GM08714 (cell line): ENCODE measurements around the gene MIPEP.
"Not testable (repeated sequence)": the region's sequence is repeated elsewhere in the genome, so short reads cannot be mapped to it uniquely, and the experiment has no call there.

Source experiments
- H3K4me3 ChIP-seq: fragments of 200-500 bp; sonication (Bioruptor generic); 2 replicates; pipeline ENCODE4 v1.5.1; 2014; ENCODE audit warnings: mild to moderate bottlenecking, low read length, inconsistent platforms
- ZNF274 ChIP-seq: IDR thresholded peaks from 2 replicates; pipeline ENCODE4 v1.6.1; 2012; ENCODE audit warnings: mild to moderate bottlenecking, low read depth, low read length

Gene MIPEP

GRCh38 chr13:23770973-23771372, 118.2 kb downstream of the MIPEP start:
- TF ChIP-seq ZNF274, result no peak
- no peak overlapping the region for H3K4me3 ChIP-seq

DNA sequence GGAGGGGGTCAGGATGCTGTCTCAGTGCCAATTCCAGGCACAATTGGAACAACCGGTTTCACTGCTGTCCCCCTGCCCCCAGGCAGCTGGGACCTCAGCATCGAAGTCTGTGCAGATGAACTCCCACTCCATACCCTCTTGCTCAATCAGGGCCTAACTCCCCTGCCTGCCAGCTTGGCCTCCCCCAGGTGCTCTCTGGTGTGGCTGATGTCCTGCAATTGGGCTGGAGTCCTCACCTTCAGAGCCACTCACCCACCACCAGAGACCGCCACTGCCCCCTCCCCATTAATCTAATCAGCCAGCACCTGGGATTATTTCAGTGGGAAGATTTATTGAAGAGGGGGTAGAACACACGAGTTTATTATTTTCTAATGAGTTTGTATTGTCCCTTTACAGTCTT, 118.8 kb downstream of the MIPEP start:
- H3K4me3 ChIP-seq, result no peak overlapping the region
- no peak for TF ChIP-seq ZNF274

GRCh38 chr13:23769401-23769800, 119.8 kb downstream of the MIPEP start:
- TF ChIP-seq ZNF274, result no peak
- H3K4me3 ChIP-seq, result no peak overlapping the region

GRCh38 chr13:23767838-23768237, 121.4 kb downstream of the MIPEP start:
- H3K4me3 ChIP-seq, result no peak overlapping the region
- TF ChIP-seq ZNF274, result no peak

DNA sequence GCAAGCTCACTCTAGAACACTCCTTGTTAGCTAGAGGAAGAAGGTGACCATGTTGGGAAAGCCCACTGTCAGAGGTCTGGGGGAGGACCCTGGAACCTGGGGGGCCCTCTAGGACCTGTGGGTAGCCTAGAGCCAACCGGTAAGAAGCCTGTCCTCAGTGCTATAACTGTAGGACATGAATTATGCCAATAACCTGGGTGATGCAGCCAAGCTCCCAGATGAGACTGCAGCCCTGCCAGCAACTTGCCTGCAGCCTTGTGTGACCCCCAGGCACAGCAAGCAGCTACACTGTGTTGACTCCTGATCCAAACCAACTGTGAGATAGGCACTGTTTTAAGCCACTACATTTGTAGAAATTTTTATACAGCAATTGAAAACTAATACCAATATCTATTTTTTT, 122.3 kb downstream of the MIPEP start:
- TF ChIP-seq ZNF274, result no peak
- no peak overlapping the region for H3K4me3 ChIP-seq

DNA sequence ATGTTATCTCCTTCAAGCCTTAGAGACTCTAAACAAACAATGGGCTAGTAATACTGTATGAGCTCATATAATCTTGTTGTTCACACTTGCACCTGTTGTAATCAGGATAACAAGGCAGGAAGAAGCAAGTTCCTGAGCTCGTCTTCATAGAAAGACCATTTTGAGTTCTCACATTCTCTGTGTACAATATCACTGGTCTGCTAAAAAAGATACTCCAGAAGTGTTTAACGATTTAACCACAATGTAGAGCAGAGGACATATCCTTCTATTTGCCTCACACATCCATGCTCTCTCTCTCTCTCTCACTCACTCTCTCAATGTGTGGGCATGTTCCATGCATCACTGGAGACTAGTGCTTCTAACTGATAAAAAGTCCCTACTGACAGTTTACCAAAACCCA, 122.9 kb downstream of the MIPEP start:
- H3K4me3 ChIP-seq, result no peak overlapping the region
- no peak for TF ChIP-seq ZNF274

GRCh38 chr13:23765531-23765930, 123.7 kb downstream of the MIPEP start:
- no peak for TF ChIP-seq ZNF274
- no peak overlapping the region for H3K4me3 ChIP-seq

DNA sequence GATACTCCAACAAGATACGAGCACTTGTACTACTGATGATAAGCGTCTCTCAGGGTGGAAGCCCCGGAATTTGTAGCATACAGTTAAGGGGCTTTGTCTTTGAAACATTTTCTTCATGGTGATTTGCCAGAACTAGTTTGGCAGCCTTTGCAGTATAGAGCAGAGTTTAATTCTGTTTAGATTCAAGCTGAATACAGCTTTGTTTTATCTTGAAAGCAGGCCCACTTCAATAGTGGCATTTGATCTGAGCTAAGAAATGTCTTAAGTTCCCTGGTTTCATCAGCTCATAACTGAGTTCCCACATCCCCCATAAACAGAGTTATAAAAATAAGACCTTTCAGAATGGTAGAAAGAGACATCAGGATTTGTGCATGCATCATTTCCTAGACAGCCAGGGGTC, 125.9 kb downstream of the MIPEP start:
- no peak overlapping the region for H3K4me3 ChIP-seq
- no peak for TF ChIP-seq ZNF274

DNA sequence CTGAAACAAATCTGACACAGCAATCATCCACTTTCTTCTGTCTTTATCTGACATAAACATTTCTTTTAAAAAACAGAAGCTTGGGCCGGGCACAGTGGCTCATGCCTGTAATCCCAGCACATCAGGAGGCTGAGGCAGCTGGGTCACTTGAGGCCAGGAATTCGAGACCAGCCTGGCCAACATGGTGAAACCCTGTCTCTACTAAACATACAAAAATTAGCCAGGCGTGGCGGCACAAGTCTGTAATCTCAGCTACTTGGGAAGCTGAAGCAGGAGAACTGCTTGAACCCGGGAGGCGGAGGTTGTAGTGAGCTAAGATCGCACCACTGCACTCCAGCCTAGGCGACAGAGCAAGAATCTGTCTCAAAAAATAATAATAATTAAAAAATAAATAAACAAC, 127.4 kb downstream of the MIPEP start:
- not testable (repeated sequence) for H3K4me3 ChIP-seq

GRCh38 chr13:23760000-23760399, 129.2 kb downstream of the MIPEP start:
- H3K4me3 ChIP-seq, result no peak overlapping the region
- no peak for TF ChIP-seq ZNF274

GRCh38 chr13:23758798-23759527, 130.2 kb downstream of the MIPEP start:
- no peak overlapping the region for H3K4me3 ChIP-seq
- TF ChIP-seq ZNF274, result no peak

GRCh38 chr13:23754997-23755396, 134.2 kb downstream of the MIPEP start:
- no peak overlapping the region for H3K4me3 ChIP-seq
- no peak for TF ChIP-seq ZNF274

DNA sequence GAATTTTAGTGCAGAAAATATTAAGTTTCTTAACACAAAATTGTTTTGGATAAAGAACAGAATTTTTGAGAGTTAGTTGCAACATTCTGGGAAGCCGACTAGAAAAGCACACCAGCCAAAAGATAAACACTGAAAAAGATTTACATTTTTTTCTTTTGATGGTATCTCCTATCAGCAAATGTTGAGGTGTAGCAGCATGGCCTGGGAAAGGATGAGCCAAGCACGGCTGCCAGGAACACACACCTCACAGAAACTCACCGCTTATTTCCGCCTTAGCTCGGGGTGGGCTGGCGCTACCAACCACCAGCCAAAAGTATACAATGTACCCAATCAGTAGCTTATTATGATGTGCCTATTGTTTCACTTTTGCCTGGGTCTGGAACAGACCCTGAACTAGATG, 134.7 kb downstream of the MIPEP start:
- no peak for TF ChIP-seq ZNF274
- no peak overlapping the region for H3K4me3 ChIP-seq

GRCh38 chr13:23753458-23753857, 135.7 kb downstream of the MIPEP start:
- no peak overlapping the region for H3K4me3 ChIP-seq
- no peak for TF ChIP-seq ZNF274

- TF ChIP-seq ZNF274, result no peak
- no peak overlapping the region for H3K4me3 ChIP-seq
Measured at GRCh38 chr13:23752111-23753001, 136.8 kb downstream of the MIPEP start.
